ENCODE results near the gene OR10J4.
"Not testable (repeated sequence)": the region's sequence is repeated elsewhere in the genome, so short reads cannot be mapped to it uniquely, and the experiment has no call there.

The OR10J4 gene

GRCh38 chr1:159444511-159444910 lies 12.5 kb downstream of the OR10J4 start:
- CTCF ChIA-PET: no interaction called here

DNA sequence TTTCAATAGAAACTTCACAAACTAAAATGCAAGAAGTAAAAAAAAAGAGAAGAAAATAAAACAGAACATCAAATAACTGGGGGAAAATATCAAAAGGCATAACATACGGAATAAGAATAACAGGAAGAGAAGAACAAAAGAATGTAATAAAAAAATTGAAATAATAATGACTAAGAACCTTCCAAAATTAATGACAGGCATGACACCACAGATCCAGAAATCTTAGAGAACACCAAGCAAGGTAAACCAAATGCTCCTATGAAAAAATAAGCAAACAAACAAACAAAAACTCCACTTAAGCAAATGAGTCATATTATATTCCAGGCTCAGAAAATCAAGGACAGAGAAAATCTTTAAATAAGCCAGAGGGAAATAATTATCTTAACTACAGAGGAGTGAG lies 16.2 kb downstream of the OR10J4 start:
- ChIA-PET CTCF (no interaction called here), POLR2A (no interaction called here)
- DNase-seq (ENCODE audit: extremely low spot score): no peak
- TF ChIP-seq ELF4 (IDR thresholded peaks at IDR 0.05) (no peak), L3MBTL2 (conservative IDR thresholded peaks at IDR 0.05) (no peak), SUZ12 (IDR thresholded peaks at IDR 0.05) (no peak), ZNF384 (IDR thresholded peaks at IDR 0.05) (no peak), NFRKB (IDR thresholded peaks at IDR 0.05) (no peak), HDGF (IDR thresholded peaks at IDR 0.05; ENCODE audit: borderline replicate concordance) (no peak), TARDBP (IDR thresholded peaks at IDR 0.05) (no peak), FOXK2 (IDR thresholded peaks at IDR 0.05) (no peak), FOXA1 (IDR thresholded peaks at IDR 0.05) (no peak), FOXM1 (IDR thresholded peaks at IDR 0.05; ENCODE audit: borderline replicate concordance) (no peak)
- TF ChIP-seq, protein P1, sequence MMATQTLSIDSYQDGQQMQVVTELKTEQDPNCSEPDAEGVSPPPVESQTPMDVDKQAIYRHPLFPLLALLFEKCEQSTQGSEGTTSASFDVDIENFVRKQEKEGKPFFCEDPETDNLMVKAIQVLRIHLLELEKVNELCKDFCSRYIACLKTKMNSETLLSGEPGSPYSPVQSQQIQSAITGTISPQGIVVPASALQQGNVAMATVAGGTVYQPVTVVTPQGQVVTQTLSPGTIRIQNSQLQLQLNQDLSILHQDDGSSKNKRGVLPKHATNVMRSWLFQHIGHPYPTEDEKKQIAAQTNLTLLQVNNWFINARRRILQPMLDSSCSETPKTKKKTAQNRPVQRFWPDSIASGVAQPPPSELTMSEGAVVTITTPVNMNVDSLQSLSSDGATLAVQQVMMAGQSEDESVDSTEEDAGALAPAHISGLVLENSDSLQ (IDR thresholded peaks at IDR 0.05): no peak

More at GRCh38 chr1:159444511-159444910, 12.5 kb downstream of the OR10J4 start:
- POLR2A ChIA-PET: no interaction called here
- TF ChIP-seq HDGF (IDR thresholded peaks at IDR 0.05; ENCODE audit: borderline replicate concordance) (no peak), LEF1 (IDR thresholded peaks at IDR 0.05; ENCODE audit: borderline replicate concordance) (no peak), NFRKB (IDR thresholded peaks at IDR 0.05) (no peak), CTBP1 (IDR thresholded peaks at IDR 0.05; ENCODE audit: borderline replicate concordance) (no peak), FOXA1 (IDR thresholded peaks at IDR 0.05) (no peak)
- DNase-seq (ENCODE audit: extremely low spot score): no peak

- POLR2A ChIA-PET: not testable (repeated sequence)
These were observed 17.6 kb downstream of the OR10J4 start for GRCh38 chr1:159449605-159450004.

GRCh38 chr1:159459551-159459950 lies 27.5 kb downstream of the OR10J4 start:
- no peak for DNase-seq (ENCODE audit: extremely low spot score)
- ChIA-PET CTCF (no interaction called here), POLR2A (no interaction called here)
- no peak for TF ChIP-seq FOXA1 (IDR thresholded peaks at IDR 0.05)
- no peak for TF ChIP-seq BHLHE40 (IDR thresholded peaks at IDR 0.05; ENCODE audit: borderline replicate concordance)
- no peak for TF ChIP-seq FOXM1 (IDR thresholded peaks at IDR 0.05; ENCODE audit: borderline replicate concordance)
- TF ChIP-seq, protein P1 (IDR thresholded peaks at IDR 0.05): no peak
- no peak for TF ChIP-seq SP1 (IDR thresholded peaks at IDR 0.05)
- TF ChIP-seq ZNF384 (IDR thresholded peaks at IDR 0.05): no peak
- no peak for TF ChIP-seq L3MBTL2 (conservative IDR thresholded peaks at IDR 0.05)
- no peak for TF ChIP-seq HDGF (IDR thresholded peaks at IDR 0.05; ENCODE audit: borderline replicate concordance)
- TF ChIP-seq SUZ12 (IDR thresholded peaks at IDR 0.05): no peak
- no peak for TF ChIP-seq CTBP1 (IDR thresholded peaks at IDR 0.05; ENCODE audit: borderline replicate concordance)
- no peak for TF ChIP-seq LEF1 (IDR thresholded peaks at IDR 0.05; ENCODE audit: borderline replicate concordance)
- TF ChIP-seq FOXK2 (IDR thresholded peaks at IDR 0.05): no peak
- TF ChIP-seq NFRKB (IDR thresholded peaks at IDR 0.05): no peak
- TF ChIP-seq ELF4 (IDR thresholded peaks at IDR 0.05): no peak

More at GRCh38 chr1:159449605-159450004, 17.6 kb downstream of the OR10J4 start:
- DNase-seq (ENCODE audit: extremely low spot score); CTCF ChIA-PET: not testable (repeated sequence)

- ChIA-PET POLR2A (no interaction called here), CTCF (no interaction called here)
- DNase-seq (ENCODE audit: extremely low spot score): no peak
- no peak for TF ChIP-seq L3MBTL2 (conservative IDR thresholded peaks at IDR 0.05)
These were observed 33.2 kb downstream of the OR10J4 start for GRCh38 chr1:159465191-159465603.

DNA sequence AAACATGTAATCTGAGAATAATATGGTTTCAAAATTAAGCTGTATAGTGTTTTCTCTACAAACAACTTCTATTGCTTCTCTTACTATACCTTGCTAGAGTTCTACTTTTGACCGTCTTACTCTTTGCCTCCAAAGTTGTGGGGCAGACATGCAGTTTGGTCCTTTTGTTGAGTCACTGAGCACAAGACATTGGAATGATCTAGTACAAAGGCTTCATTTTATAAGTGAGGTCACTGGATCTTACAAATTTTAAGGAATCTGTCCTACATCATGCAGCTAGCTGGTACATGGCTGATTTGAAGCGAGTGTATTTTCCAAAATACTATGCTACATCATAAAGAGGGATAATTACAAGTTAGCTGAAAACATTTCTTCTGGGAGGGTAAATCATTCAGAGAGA lies 36.3 kb downstream of the OR10J4 start:
- no peak for DNase-seq (ENCODE audit: extremely low spot score)
- ChIA-PET POLR2A (no interaction called here), CTCF (no interaction called here)
- TF ChIP-seq LEF1 (IDR thresholded peaks at IDR 0.05; ENCODE audit: borderline replicate concordance) (no peak), ELF4 (IDR thresholded peaks at IDR 0.05) (no peak), ARNT (IDR thresholded peaks at IDR 0.05) (no peak), TARDBP (IDR thresholded peaks at IDR 0.05) (no peak), BHLHE40 (IDR thresholded peaks at IDR 0.05; ENCODE audit: borderline replicate concordance) (no peak), NFRKB (IDR thresholded peaks at IDR 0.05) (no peak), L3MBTL2 (conservative IDR thresholded peaks at IDR 0.05) (no peak), SUZ12 (IDR thresholded peaks at IDR 0.05) (no peak), CTBP1 (IDR thresholded peaks at IDR 0.05; ENCODE audit: borderline replicate concordance) (no peak), ZNF384 (IDR thresholded peaks at IDR 0.05) (no peak)

GRCh38 chr1:159469921-159470533 lies 38.0 kb downstream of the OR10J4 start:
- DNase-seq (ENCODE audit: extremely low spot score): no peak
- ChIA-PET CTCF (interaction anchor here (0.6 kb wide), 1 partner anchor 1279 kb away, joined by 12 read pairs; no protein-coding TSS in a partner anchor), POLR2A (no interaction called here)
- no peak for TF ChIP-seq CTBP1 (IDR thresholded peaks at IDR 0.05; ENCODE audit: borderline replicate concordance)
- TF ChIP-seq ARNT (IDR thresholded peaks at IDR 0.05): no peak
- no peak for TF ChIP-seq LEF1 (IDR thresholded peaks at IDR 0.05; ENCODE audit: borderline replicate concordance)
- no peak for TF ChIP-seq NFRKB (IDR thresholded peaks at IDR 0.05)
- no peak for TF ChIP-seq HDGF (IDR thresholded peaks at IDR 0.05; ENCODE audit: borderline replicate concordance)
- TF ChIP-seq FOXK2 (IDR thresholded peaks at IDR 0.05): no peak
- TF ChIP-seq TARDBP (IDR thresholded peaks at IDR 0.05): no peak
- TF ChIP-seq ZNF384 (IDR thresholded peaks at IDR 0.05): no peak
- no peak for TF ChIP-seq BHLHE40 (IDR thresholded peaks at IDR 0.05; ENCODE audit: borderline replicate concordance)
- TF ChIP-seq, protein P1 (IDR thresholded peaks at IDR 0.05): no peak
- no peak for TF ChIP-seq FOXA1 (IDR thresholded peaks at IDR 0.05)
- TF ChIP-seq SUZ12 (IDR thresholded peaks at IDR 0.05): no peak
- no peak for TF ChIP-seq SP1 (IDR thresholded peaks at IDR 0.05)
- no peak for TF ChIP-seq L3MBTL2 (conservative IDR thresholded peaks at IDR 0.05)
- TF ChIP-seq FOXM1 (IDR thresholded peaks at IDR 0.05; ENCODE audit: borderline replicate concordance): no peak
- TF ChIP-seq ELF4 (IDR thresholded peaks at IDR 0.05): no peak

Measured in HEK293T (cell line).